ENCODE data around the gene RCAN2.

DNA sequence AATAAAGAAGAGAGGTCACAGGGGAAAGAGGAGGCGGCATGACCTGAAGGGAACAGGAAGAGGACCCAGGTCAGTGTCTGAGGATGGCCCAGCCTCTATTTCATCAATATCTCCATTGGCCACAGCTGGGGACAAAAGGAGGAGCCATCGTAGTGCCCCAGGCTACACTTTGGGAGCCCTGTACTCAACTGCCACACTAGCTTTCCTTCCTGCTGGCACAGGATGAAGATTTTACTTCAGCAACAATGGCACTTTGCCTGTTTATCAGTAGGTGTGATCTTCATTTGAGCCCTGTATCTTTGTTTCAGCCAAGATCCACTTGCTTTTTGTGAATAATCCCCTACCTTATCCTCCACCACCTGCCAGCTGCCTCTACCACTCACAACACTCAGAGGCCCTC lies 35.4 kb upstream of the RCAN2 start:
- TF ChIP-seq, protein P1, sequence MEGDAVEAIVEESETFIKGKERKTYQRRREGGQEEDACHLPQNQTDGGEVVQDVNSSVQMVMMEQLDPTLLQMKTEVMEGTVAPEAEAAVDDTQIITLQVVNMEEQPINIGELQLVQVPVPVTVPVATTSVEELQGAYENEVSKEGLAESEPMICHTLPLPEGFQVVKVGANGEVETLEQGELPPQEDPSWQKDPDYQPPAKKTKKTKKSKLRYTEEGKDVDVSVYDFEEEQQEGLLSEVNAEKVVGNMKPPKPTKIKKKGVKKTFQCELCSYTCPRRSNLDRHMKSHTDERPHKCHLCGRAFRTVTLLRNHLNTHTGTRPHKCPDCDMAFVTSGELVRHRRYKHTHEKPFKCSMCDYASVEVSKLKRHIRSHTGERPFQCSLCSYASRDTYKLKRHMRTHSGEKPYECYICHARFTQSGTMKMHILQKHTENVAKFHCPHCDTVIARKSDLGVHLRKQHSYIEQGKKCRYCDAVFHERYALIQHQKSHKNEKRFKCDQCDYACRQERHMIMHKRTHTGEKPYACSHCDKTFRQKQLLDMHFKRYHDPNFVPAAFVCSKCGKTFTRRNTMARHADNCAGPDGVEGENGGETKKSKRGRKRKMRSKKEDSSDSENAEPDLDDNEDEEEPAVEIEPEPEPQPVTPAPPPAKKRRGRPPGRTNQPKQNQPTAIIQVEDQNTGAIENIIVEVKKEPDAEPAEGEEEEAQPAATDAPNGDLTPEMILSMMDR (conservative IDR thresholded peaks at IDR 0.05) = no peak
- no peak for TF ChIP-seq EZH2 (IDR thresholded peaks at IDR 0.05; ENCODE audit: low read depth)

Measured in PC-9 (cell line).